Hematopoietic multipotent progenitor cell treated with erythropoietin and hydrocortisone succinate and interleukin-3 and kit ligand, for 8 days (in vitro differentiated cells): ENCODE results near the gene TMEM123.

Experiments used
- DNase-seq: peaks from one replicate; pipeline ENCODE4 v3.0.0-alpha.2; 2015

The TMEM123 gene

GRCh38 chr11:102470251-102470650 lies 17.7 kb upstream of the TMEM123 start:
- DNase-seq, result no peak

- no peak for DNase-seq
Measured at GRCh38 chr11:102469196-102469821, 16.7 kb upstream of the TMEM123 start.

GRCh38 chr11:102468616-102469195 lies 16.1 kb upstream of the TMEM123 start:
- no peak for DNase-seq

- DNase-seq, result no peak
Measured at GRCh38 chr11:102467853-102468580, 15.5 kb upstream of the TMEM123 start.

- no peak for DNase-seq
Measured at GRCh38 chr11:102467080-102467708, 14.6 kb upstream of the TMEM123 start.

GRCh38 chr11:102465696-102466095 lies 13.1 kb upstream of the TMEM123 start:
- DNase-seq, result no peak

GRCh38 chr11:102464859-102465500 lies 12.4 kb upstream of the TMEM123 start:
- DNase-seq, result no peak

- DNase-seq, result no peak
Measured at GRCh38 chr11:102464037-102464436, 11.5 kb upstream of the TMEM123 start.

GRCh38 chr11:102462610-102463009 lies 10.0 kb upstream of the TMEM123 start:
- DNase-seq, result no peak

- DNase-seq, result no peak
Measured at GRCh38 chr11:102459393-102459792, 6.8 kb upstream of the TMEM123 start.

GRCh38 chr11:102458548-102458947 lies 6.0 kb upstream of the TMEM123 start:
- no peak for DNase-seq

GRCh38 chr11:102457865-102458264 lies 5.3 kb upstream of the TMEM123 start:
- no peak for DNase-seq

GRCh38 chr11:102457056-102457677 lies 4.6 kb upstream of the TMEM123 start:
- DNase-seq, result no peak

- DNase-seq, result no peak
Measured at GRCh38 chr11:102456381-102456780, 3.8 kb upstream of the TMEM123 start.

GRCh38 chr11:102453921-102454320 lies 1.4 kb upstream of the TMEM123 start:
- DNase-seq, result no peak

- peak; percentile 20 for DNase-seq
Measured at GRCh38 chr11:102453302-102453695, 734 bp upstream of the TMEM123 start.

GRCh38 chr11:102451681-102452460 lies 694 bp downstream of the TMEM123 start:
- DNase-seq, result peak; percentile 73

- peak; percentile 65 for DNase-seq
Measured at GRCh38 chr11:102451041-102451680, 1.4 kb downstream of the TMEM123 start.

- no peak for DNase-seq
Measured at GRCh38 chr11:102449651-102450570, 2.7 kb downstream of the TMEM123 start.

- DNase-seq, result peak; percentile 15
Measured at GRCh38 chr11:102448869-102449224, 3.7 kb downstream of the TMEM123 start.
